Measurements from ENCODE around the gene PTAFR.
A peak's percentile ranks its signal among the peaks of the same experiment; 100 is the strongest.

The PTAFR gene

GRCh38 chr1:28173980-28174297, 2.6 kb downstream of the PTAFR start:
- TF ChIP-seq PATZ1 (CRISPR knock-in tag; IDR thresholded peaks at IDR 0.05; ENCODE audit: borderline replicate concordance) (no peak), TSHZ2 (CRISPR knock-in tag; IDR thresholded peaks at IDR 0.05) (no peak), PPARA (CRISPR knock-in tag; IDR thresholded peaks at IDR 0.05; ENCODE audit: borderline replicate concordance) (no peak), ZC3H10 (CRISPR knock-in tag; IDR thresholded peaks at IDR 0.05) (no peak), GLIS3 (CRISPR knock-in tag; IDR thresholded peaks at IDR 0.05) (no peak), ZNF565 (CRISPR knock-in tag; conservative IDR thresholded peaks at IDR 0.05; ENCODE audit: low read depth) (no peak), ZNF70 (CRISPR knock-in tag; IDR thresholded peaks at IDR 0.05) (no peak), ZFP30 (CRISPR knock-in tag; IDR thresholded peaks at IDR 0.05) (no peak), SNAI2 (CRISPR knock-in tag; IDR thresholded peaks at IDR 0.05) (no peak), ISL1 (CRISPR knock-in tag; IDR thresholded peaks at IDR 0.05) (no peak), CSRNP3 (CRISPR knock-in tag; IDR thresholded peaks at IDR 0.05) (no peak), ZFP3 (CRISPR knock-in tag; IDR thresholded peaks at IDR 0.05) (no peak), OSR1 (CRISPR knock-in tag; IDR thresholded peaks at IDR 0.05) (no peak), RARB (CRISPR knock-in tag; IDR thresholded peaks at IDR 0.05) (no peak), ARNTL (CRISPR knock-in tag; IDR thresholded peaks at IDR 0.05; ENCODE audit: borderline replicate concordance, low read depth) (no peak), TOX (CRISPR knock-in tag; IDR thresholded peaks at IDR 0.05; ENCODE audit: borderline replicate concordance) (no peak), ESRRG (CRISPR knock-in tag; IDR thresholded peaks at IDR 0.05) (no peak), CSDC2 (CRISPR knock-in tag; IDR thresholded peaks at IDR 0.05) (no peak), TCF4 (CRISPR knock-in tag; IDR thresholded peaks at IDR 0.05; ENCODE audit: borderline replicate concordance) (no peak), BACH2 (CRISPR knock-in tag; IDR thresholded peaks at IDR 0.05; ENCODE audit: borderline replicate concordance) (no peak)
- ATAC-seq = peak; percentile 69

GRCh38 chr1:28173151-28173979, 3.1 kb downstream of the PTAFR start:
- TF ChIP-seq ESRRG (CRISPR knock-in tag; IDR thresholded peaks at IDR 0.05) = no peak
- TF ChIP-seq TCF4 (CRISPR knock-in tag; IDR thresholded peaks at IDR 0.05; ENCODE audit: borderline replicate concordance) = peak; percentile 43; the same call in 1 of the 2 replicates
- no peak for ATAC-seq

GRCh38 chr1:28172713-28173150, 3.8 kb downstream of the PTAFR start:
- no peak for ATAC-seq
- TF ChIP-seq ZNF70 (CRISPR knock-in tag; IDR thresholded peaks at IDR 0.05) = no peak
- no peak for TF ChIP-seq OSR1 (CRISPR knock-in tag; IDR thresholded peaks at IDR 0.05)
- no peak for TF ChIP-seq POU6F1 (CRISPR knock-in tag; IDR thresholded peaks at IDR 0.05; ENCODE audit: borderline replicate concordance, low read depth)
- TF ChIP-seq ZFP30 (CRISPR knock-in tag; IDR thresholded peaks at IDR 0.05) = no peak
- TF ChIP-seq ARNTL (CRISPR knock-in tag; IDR thresholded peaks at IDR 0.05; ENCODE audit: borderline replicate concordance, low read depth) = no peak
- no peak for TF ChIP-seq GLIS3 (CRISPR knock-in tag; IDR thresholded peaks at IDR 0.05)
- TF ChIP-seq TOX (CRISPR knock-in tag; IDR thresholded peaks at IDR 0.05; ENCODE audit: borderline replicate concordance) = no peak
- no peak for TF ChIP-seq RARB (CRISPR knock-in tag; IDR thresholded peaks at IDR 0.05)
- TF ChIP-seq TCF4 (CRISPR knock-in tag; IDR thresholded peaks at IDR 0.05; ENCODE audit: borderline replicate concordance) = no peak
- no peak for TF ChIP-seq ZNF565 (CRISPR knock-in tag; conservative IDR thresholded peaks at IDR 0.05; ENCODE audit: low read depth)

Data from SK-N-SH treated with all-trans-retinoic acid at 6 μM for 48 hours (cell line).